H9 (cell line): Measurements from ENCODE around the gene C1QL4. TPM values are rescaled to one million over a fixed set of nuclear protein-coding genes. Genes with fewer than 3 reads are reported as not detected.

ENCODE experiments used
- DNase-seq: peaks from one replicate; pipeline ENCODE4 v3.0.0-alpha.2; 2017
- H2AFZ ChIP-seq: one replicate; pipeline ENCODE4 v1.6.1; 2013; ENCODE audit warnings: mild to moderate bottlenecking, low read length, control low read depth, moderate library complexity
- H2AK5ac ChIP-seq: 2 replicates; pipeline ENCODE4 v1.6.1; 2013; ENCODE audit warnings: low read length, control low read depth, mixed read lengths; ENCODE audit not compliant: insufficient read length
- H2BK120ac ChIP-seq: one replicate; pipeline ENCODE4 v1.6.1; 2013; ENCODE audit warnings: low read depth, mild to moderate bottlenecking, low read length, control low read depth, inconsistent platforms; ENCODE audit not compliant: poor library complexity, severe bottlenecking
- H2BK12ac ChIP-seq: 2 replicates; pipeline ENCODE4 v1.6.1; 2013; ENCODE audit warnings: low read length, control low read depth, mixed read lengths, low read depth; ENCODE audit not compliant: insufficient read length
- H2BK15ac ChIP-seq: 2 replicates; pipeline ENCODE4 v1.6.1; 2013; ENCODE audit warnings: low read depth, low read length, control low read depth
- H2BK20ac ChIP-seq: one replicate; pipeline ENCODE4 v1.6.1; 2013; ENCODE audit warnings: low read depth, mild to moderate bottlenecking, low read length, control low read depth, inconsistent platforms; ENCODE audit not compliant: poor library complexity, severe bottlenecking
- H2BK5ac ChIP-seq: 2 replicates; pipeline ENCODE4 v1.6.1; 2013; ENCODE audit warnings: low read length, control low read depth, mixed read lengths; ENCODE audit not compliant: insufficient read length
- H3K14ac ChIP-seq: 2 replicates; pipeline ENCODE4 v1.6.1; 2013; ENCODE audit warnings: low read length, control low read depth; ENCODE audit not compliant: insufficient read depth
- H3K18ac ChIP-seq: 2 replicates; pipeline ENCODE4 v1.6.1; 2013; ENCODE audit warnings: low read depth, mild to moderate bottlenecking, mixed read lengths, low read length, control low read depth; ENCODE audit not compliant: insufficient read length
- H3K23ac ChIP-seq: 2 replicates; pipeline ENCODE4 v1.6.1; 2013; ENCODE audit warnings: low read length, control low read depth, mixed read lengths, low read depth; ENCODE audit not compliant: insufficient read length
- H3K23me2 ChIP-seq: 2 replicates; pipeline ENCODE4 v1.6.1; 2013; ENCODE audit warnings: low read depth, mild to moderate bottlenecking, mixed read lengths, low read length, control low read depth; ENCODE audit not compliant: insufficient read length, poor library complexity, severe bottlenecking
- H3K27ac ChIP-seq: 2 replicates; pipeline ENCODE4 v1.5.1; 2013; ENCODE audit warnings: low read length, control low read depth, mixed read lengths, low read depth; ENCODE audit not compliant: insufficient read length
- H3K27me3 ChIP-seq: 2 replicates; pipeline ENCODE4 v1.6.1; 2013; ENCODE audit warnings: low read length, control low read depth, inconsistent platforms; ENCODE audit not compliant: insufficient read depth
- H3K4ac ChIP-seq: 2 replicates; pipeline ENCODE4 v1.6.1; 2013; ENCODE audit warnings: low read depth, mild to moderate bottlenecking, control low read depth, inconsistent platforms, low read length, moderate library complexity
- H3K4me1 ChIP-seq: 2 replicates; pipeline ENCODE4 v1.6.1; 2013; ENCODE audit warnings: low read length, control low read depth, inconsistent platforms; ENCODE audit not compliant: insufficient read depth
- H3K4me2 ChIP-seq: 2 replicates; pipeline ENCODE4 v1.6.1; 2013; ENCODE audit warnings: low read length, control low read depth, mixed read lengths; ENCODE audit not compliant: insufficient read length, insufficient read depth
- H3K56ac ChIP-seq: 2 replicates; pipeline ENCODE4 v1.6.1; 2013; ENCODE audit warnings: low read depth, mild to moderate bottlenecking, mixed read lengths, low read length, control low read depth; ENCODE audit not compliant: insufficient read length
- H3K79me1 ChIP-seq: 2 replicates; pipeline ENCODE4 v1.6.1; 2013; ENCODE audit warnings: low read depth, mild to moderate bottlenecking, moderate library complexity, low read length, control low read depth, inconsistent platforms; ENCODE audit not compliant: insufficient read depth, poor library complexity, severe bottlenecking
- H3K79me2 ChIP-seq: 2 replicates; pipeline ENCODE4 v1.6.1; 2013; ENCODE audit warnings: low read length, control low read depth, inconsistent platforms; ENCODE audit not compliant: insufficient read depth
- H3K9ac ChIP-seq: 2 replicates; pipeline ENCODE4 v1.6.1; 2013; ENCODE audit warnings: low read length, control low read depth, mixed read lengths; ENCODE audit not compliant: insufficient read length; ENCODE audit errors: extremely low read depth
- H3K9me3 ChIP-seq: one replicate; pipeline ENCODE4 v1.6.1; 2013; ENCODE audit warnings: low read depth, low read length, inconsistent platforms; ENCODE audit not compliant: control insufficient read depth
- H3T11ph ChIP-seq: one replicate; pipeline ENCODE4 v1.6.1; 2013; ENCODE audit warnings: mild to moderate bottlenecking, low read length, control low read depth, inconsistent platforms
- H4K20me1 ChIP-seq: one replicate; pipeline ENCODE4 v1.6.1; 2013; ENCODE audit not compliant: control insufficient read depth, insufficient read length, insufficient read depth
- H4K5ac ChIP-seq: 2 replicates; pipeline ENCODE4 v1.6.1; 2013; ENCODE audit warnings: low read depth, mild to moderate bottlenecking, mixed read lengths, low read length, control low read depth; ENCODE audit not compliant: insufficient read length
- H4K8ac ChIP-seq: replicated peaks from 2 replicates; pipeline ENCODE4 v1.6.1; 2013; ENCODE audit warnings: low read length, control low read depth, mixed read lengths, low read depth; ENCODE audit not compliant: insufficient read length
- H4K91ac ChIP-seq: 2 replicates; pipeline ENCODE4 v1.6.1; 2013; ENCODE audit warnings: low read depth, mild to moderate bottlenecking, moderate library complexity, mixed read lengths, low read length, control low read depth; ENCODE audit not compliant: insufficient read length
- H3K27ac Mint-ChIP-seq, 3 experiments: 2 replicates in 2 of 3; 3 replicates in 1 of 3; pipeline ENCODE4 v1.8.0; 2020 to 2021; ENCODE audit warnings: mixed read lengths in 3 of 3, mild to moderate bottlenecking in 1 of 3, moderate library complexity in 1 of 3
- H3K27me3 Mint-ChIP-seq: 2 replicates; pipeline ENCODE4 v1.8.0; 2021; ENCODE audit warnings: low read depth, mild to moderate bottlenecking, moderate library complexity, mixed read lengths
- H3K36me3 Mint-ChIP-seq, 3 experiments: 2 replicates in 2 of 3; 3 replicates in 1 of 3; pipeline ENCODE4 v1.8.0; 2020 to 2021; ENCODE audit warnings: low read depth in 3 of 3, mixed read lengths in 3 of 3; ENCODE audit not compliant: insufficient read depth in 1 of 3
- H3K4me1 Mint-ChIP-seq, 2 experiments: 2 replicates each; pipeline ENCODE4 v1.8.0; 2020; ENCODE audit warnings: mixed read lengths in 2 of 2
- H3K4me3 Mint-ChIP-seq, 2 experiments: 2 replicates in 1 of 2; 3 replicates in 1 of 2; pipeline ENCODE4 v1.8.0; 2020 to 2021; ENCODE audit warnings: mild to moderate bottlenecking in 2 of 2, mixed read lengths in 2 of 2, moderate library complexity in 1 of 2
- H3K9me3 Mint-ChIP-seq, 2 experiments: 2 replicates in 1 of 2; 3 replicates in 1 of 2; pipeline ENCODE4 v1.8.0; 2020; ENCODE audit warnings: mild to moderate bottlenecking in 2 of 2, mixed read lengths in 2 of 2, moderate library complexity in 1 of 2
- WGBS: extraction: QIAGEN DNeasy Blood & Tissue Kit; methylation state at CpG from one replicate; pipeline ENCODE4 v1.1.7; 2013; ENCODE audit warnings: missing lambda C conversion rate, low lambda C conversion rate, mixed read lengths; ENCODE audit not compliant: insufficient read length; ENCODE audit errors: extremely low coverage; 5-methylcytosine and 5-hydroxymethylcytosine counted together
- total RNA-seq: library from RNA; stranded (reverse); gene quantifications from 2 replicates; pipeline ENCODE4 v1.2.1, GENCODE V29; 2021
- TF ChIP-seq, protein P1 (sequence below): fragments of 200-600 bp; sonication (generic); conservative IDR thresholded peaks from 3 replicates; pipeline ENCODE4 v1.8.0; 2021; ENCODE audit warnings: antibody characterized with exemption, mild to moderate bottlenecking

The C1QL4 gene
- total RNA-seq, 1 experiment from 2014 or later, result 1.9 TPM

DNA sequence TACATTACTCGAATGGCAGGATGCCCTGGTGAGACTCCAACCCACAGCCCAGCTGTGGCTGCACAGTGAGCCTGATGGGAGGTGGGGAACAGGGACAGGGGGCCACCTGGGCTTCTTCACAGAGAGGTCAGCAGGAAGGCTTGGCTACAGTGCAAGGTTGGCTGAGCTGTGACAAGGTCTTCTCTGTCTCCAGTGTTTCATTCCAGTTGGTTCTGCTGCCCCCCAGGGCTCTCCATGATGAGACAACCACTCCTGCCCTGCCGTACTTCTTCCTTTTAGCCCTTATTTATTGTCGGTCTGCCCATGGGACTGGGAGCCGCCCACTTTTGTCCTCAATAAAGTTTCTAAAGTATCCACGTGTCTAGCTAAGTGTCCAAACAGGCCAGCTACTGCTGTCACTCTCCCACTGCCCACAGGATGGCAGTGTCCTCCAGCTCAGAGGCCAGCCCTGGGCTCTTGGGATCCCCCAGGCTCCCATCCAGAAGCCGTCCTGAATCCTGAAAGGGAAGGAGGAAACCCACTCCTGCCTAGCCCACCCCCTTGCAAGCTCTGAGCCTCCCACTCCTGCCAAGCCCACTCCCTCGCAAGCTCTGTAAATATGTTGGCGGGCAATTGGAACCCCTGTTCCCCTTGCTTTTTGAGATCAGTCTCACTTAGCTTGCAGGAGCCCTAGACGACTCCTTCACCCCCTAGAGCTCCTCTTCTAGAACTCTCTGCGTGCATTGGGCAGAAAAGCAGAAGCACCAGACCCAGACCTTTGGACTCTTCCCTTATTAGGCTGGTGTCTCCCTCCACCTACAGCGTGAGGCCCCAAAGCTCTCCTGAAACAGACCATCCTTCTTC, 5.4 kb downstream of the C1QL4 start:
- H3K27me3 ChIP-seq, result peaks cover 21% of the 10 kb centered on the region; the same call in 1 of the 2 replicates
- no peak overlapping the region for H2AFZ ChIP-seq
- peaks cover 42% of the 10 kb centered on the region for H3K27me3 Mint-ChIP-seq

More for the DNA sequence above, 5.4 kb downstream of the C1QL4 start:
- no peaks in the 10 kb centered on the region for H3K79me2 ChIP-seq
- peaks cover 2% of the 10 kb centered on the region for H3K23me2 ChIP-seq
- no peak overlapping the region for H2BK20ac ChIP-seq
- no peak overlapping the region for H3K27ac ChIP-seq
- no peak overlapping the region for H4K8ac ChIP-seq
- H3K56ac ChIP-seq, result no peak overlapping the region
- H2BK15ac ChIP-seq, result no peak overlapping the region
- no peak overlapping the region for H3K27ac Mint-ChIP-seq
- no CpG with 5 or more reads among the region's 11 CpGs for WGBS
- H3K18ac ChIP-seq, result no peak overlapping the region
- no peaks in the 10 kb centered on the region for H3K4me1 ChIP-seq
- H3K4me3 Mint-ChIP-seq, result peak overlapping the region in 1 of 2 experiments; percentile 58; a peak in 2 of 5 replicates
- no peak overlapping the region for H4K91ac ChIP-seq
- no peaks in the 10 kb centered on the region for H4K20me1 ChIP-seq
- H2AK5ac ChIP-seq, result no peak overlapping the region
- H3K79me1 ChIP-seq, result no peaks in the 10 kb centered on the region
- H2BK5ac ChIP-seq, result no peak overlapping the region
- H3K4me1 Mint-ChIP-seq, result peaks cover 0 to 5% of the 10 kb centered on the region in 2 experiments; a peak in 1 of 4 replicates
- H2BK12ac ChIP-seq, result no peak overlapping the region
- H3K36me3 Mint-ChIP-seq, result peaks cover 15 to 41% (median 41%) of the 10 kb centered on the region in 3 experiments; a peak in 6 of 7 replicates
- H2BK120ac ChIP-seq, result no peak overlapping the region
- H3K23ac ChIP-seq, result no peak overlapping the region
- no peak overlapping the region for H4K5ac ChIP-seq
- TF ChIP-seq, protein P1, sequence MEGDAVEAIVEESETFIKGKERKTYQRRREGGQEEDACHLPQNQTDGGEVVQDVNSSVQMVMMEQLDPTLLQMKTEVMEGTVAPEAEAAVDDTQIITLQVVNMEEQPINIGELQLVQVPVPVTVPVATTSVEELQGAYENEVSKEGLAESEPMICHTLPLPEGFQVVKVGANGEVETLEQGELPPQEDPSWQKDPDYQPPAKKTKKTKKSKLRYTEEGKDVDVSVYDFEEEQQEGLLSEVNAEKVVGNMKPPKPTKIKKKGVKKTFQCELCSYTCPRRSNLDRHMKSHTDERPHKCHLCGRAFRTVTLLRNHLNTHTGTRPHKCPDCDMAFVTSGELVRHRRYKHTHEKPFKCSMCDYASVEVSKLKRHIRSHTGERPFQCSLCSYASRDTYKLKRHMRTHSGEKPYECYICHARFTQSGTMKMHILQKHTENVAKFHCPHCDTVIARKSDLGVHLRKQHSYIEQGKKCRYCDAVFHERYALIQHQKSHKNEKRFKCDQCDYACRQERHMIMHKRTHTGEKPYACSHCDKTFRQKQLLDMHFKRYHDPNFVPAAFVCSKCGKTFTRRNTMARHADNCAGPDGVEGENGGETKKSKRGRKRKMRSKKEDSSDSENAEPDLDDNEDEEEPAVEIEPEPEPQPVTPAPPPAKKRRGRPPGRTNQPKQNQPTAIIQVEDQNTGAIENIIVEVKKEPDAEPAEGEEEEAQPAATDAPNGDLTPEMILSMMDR, result peak; percentile 76
- H3K9ac ChIP-seq, result no peak overlapping the region
- no peak overlapping the region for H3T11ph ChIP-seq
- H3K9me3 ChIP-seq, result no peaks in the 10 kb centered on the region
- H3K4ac ChIP-seq, result no peak overlapping the region
- H3K9me3 Mint-ChIP-seq, result peaks cover 0 to 3% of the 10 kb centered on the region in 2 experiments; a peak in 1 of 5 replicates
- DNase-seq, result peak; percentile 80
- no peak overlapping the region for H3K14ac ChIP-seq
- no peak overlapping the region for H3K4me2 ChIP-seq
